GM12878 (cell line): ENCODE results near the gene NEDD8. TPM values are rescaled to one million over a fixed set of nuclear protein-coding genes. Genes with fewer than 3 reads are reported as not detected.

Experiments used
- ATAC-seq: fragments of 200-7000 bp; cut with Tn5 transposase; 3 replicates; pipeline ENCODE4 v1.9.1; 2020; ENCODE audit warnings: mild to moderate bottlenecking, moderate library complexity
- Bru-seq: library from RNA; stranded (reverse); fragments of 400-500 nt; gene quantifications from one replicate; lab custom pipeline; 2021; lab: Mats Ljungman, UMichigan
- BruChase-seq, 2 experiments: library from RNA; stranded (reverse); fragments of 400-500 nt; gene quantifications; one replicate each; lab custom pipeline; 2021; lab: Mats Ljungman, UMichigan
- BruUV-seq: library from RNA; stranded (reverse); fragments of 400-500 nt; replicated peaks from 2 replicates; lab custom pipeline; 2021; lab: Mats Ljungman, UMichigan
- CTCF ChIA-PET: fragments of 300-600 bp; sonication (Branson Sonifier 250); formaldehyde crosslinking; extraction: SDS; loops from one replicate; lab custom pipeline; 2021; ENCODE audit warnings: inconsistent platforms; lab: Yijun Ruan, JAX
- POLR2A ChIA-PET: fragments of 350-600 bp; formaldehyde crosslinking; extraction: SDS; loops from one replicate; lab custom pipeline; 2021; ENCODE audit warnings: inconsistent platforms; lab: Charles Lee
- RAD21 ChIA-PET: fragments of 300-600 bp; sonication (Branson Sonifier 250); formaldehyde crosslinking; loops from one replicate; lab custom pipeline; 2023; ENCODE audit warnings: antibody characterized with exemption; ENCODE audit not compliant: unreplicated experiment; lab: Charles Lee
- SMC1A ChIA-PET: fragments of 300-600 bp; sonication (Branson Sonifier 250); formaldehyde crosslinking; loops from one replicate; lab custom pipeline; 2023; ENCODE audit not compliant: unreplicated experiment, uncharacterized antibody; lab: Charles Lee
- DNase-seq: peaks from one replicate; pipeline ENCODE4 v3.0.0-alpha.2; 2011; ENCODE audit warnings: low read depth, low spot score
- FAIRE-seq: peaks from 3 replicates; lab custom pipeline; 2011; peaks lifted over from hg19 to GRCh38; lab: Jason Lieb, UNC
- H2AFZ ChIP-seq: 2 replicates; pipeline ENCODE4 v1.6.0; 2011; ENCODE audit warnings: low read depth, low read length, control low read depth; ENCODE audit not compliant: control insufficient read depth
- H3K27ac ChIP-seq: 2 replicates; pipeline ENCODE4 v1.5.1; 2011; ENCODE audit warnings: control low read depth; ENCODE audit not compliant: control insufficient read depth, insufficient read depth
- H3K27me3 ChIP-seq, 2 experiments: replicated peaks in 1 of 2; 2 replicates each; pipeline versions ENCODE4 v1.6.0 to v1.6.1; 2011; ENCODE audit warnings: low read length in 1 of 2; ENCODE audit not compliant: control insufficient read depth in 2 of 2, insufficient read depth in 2 of 2
- H3K36me3 ChIP-seq, 2 experiments: 2 replicates each; pipeline ENCODE4 v1.5.1; 2011; ENCODE audit warnings: low read length in 1 of 2; ENCODE audit not compliant: control insufficient read depth in 2 of 2, insufficient read depth in 2 of 2
- H3K4me1 ChIP-seq: 2 replicates; pipeline ENCODE4 v1.6.1; 2011; ENCODE audit warnings: mild to moderate bottlenecking, low read length, moderate library complexity, mixed read lengths; ENCODE audit not compliant: control insufficient read depth, insufficient read depth
- H3K4me2 ChIP-seq: 2 replicates; pipeline ENCODE4 v1.6.0; 2011; ENCODE audit warnings: control low read depth; ENCODE audit not compliant: control insufficient read depth, insufficient read depth
- H3K4me3 ChIP-seq: fragments of 200-600 bp; sonication (generic); 2 replicates; pipeline ENCODE4 v1.5.1; 2016
- H3K79me2 ChIP-seq: 2 replicates; pipeline ENCODE4 v1.6.0; 2011; ENCODE audit warnings: low read length; ENCODE audit not compliant: control insufficient read depth, insufficient read depth
- H3K9ac ChIP-seq: 2 replicates; pipeline ENCODE4 v1.8.0; 2011; ENCODE audit warnings: low read length, control low read depth, mixed read lengths; ENCODE audit not compliant: control insufficient read depth, insufficient read depth
- H3K9me3 ChIP-seq: replicated peaks from 3 replicates; pipeline ENCODE4 v1.5.1; 2011; ENCODE audit warnings: mild to moderate bottlenecking, low read length; ENCODE audit not compliant: control insufficient read depth, insufficient read depth
- H4K20me1 ChIP-seq: 2 replicates; pipeline ENCODE4 v1.6.0; 2011; ENCODE audit not compliant: control insufficient read depth, insufficient read depth
- BHLHE40 ChIP-seq, 2 experiments: fragments of 450-650 bp in 1 of 2; IDR thresholded peaks; 2 replicates each; pipeline ENCODE4 v1.6.1; 2011 to 2017; ENCODE audit warnings: low read depth in 2 of 2, borderline replicate concordance in 1 of 2, improper control_type of control experiment in 1 of 2, low read length in 1 of 2, mild to moderate bottlenecking in 1 of 2
- CREB1 ChIP-seq: IDR thresholded peaks from 2 replicates; pipeline ENCODE4 v1.6.1; 2012; ENCODE audit warnings: low read depth, mild to moderate bottlenecking, inconsistent platforms
- LARP7 ChIP-seq: fragments of 450-650 bp; IDR thresholded peaks from 2 replicates; pipeline ENCODE4 v1.6.1; 2017; ENCODE audit warnings: mild to moderate bottlenecking
- MEF2B ChIP-seq: fragments of 450-650 bp; IDR thresholded peaks from 2 replicates; pipeline ENCODE4 v1.6.1; 2018; ENCODE audit warnings: mild to moderate bottlenecking, moderate library complexity; ENCODE audit not compliant: partially characterized antibody, poor library complexity, severe bottlenecking
- NKRF ChIP-seq: fragments of 450-650 bp; conservative IDR thresholded peaks from 2 replicates; pipeline ENCODE4 v1.6.1; 2017; ENCODE audit warnings: mild to moderate bottlenecking, moderate library complexity
- NR2C1 ChIP-seq: fragments of 450-650 bp; IDR thresholded peaks from 2 replicates; pipeline ENCODE4 v1.6.1; 2017; ENCODE audit warnings: antibody characterized with exemption, mild to moderate bottlenecking, moderate library complexity
- NR2C2 ChIP-seq: IDR thresholded peaks from 2 replicates; pipeline ENCODE4 v1.6.1; 2011; ENCODE audit warnings: borderline replicate concordance, low read depth; ENCODE audit not compliant: control insufficient read depth, insufficient read length
- PAX5 ChIP-seq: IDR thresholded peaks from 2 replicates; pipeline ENCODE4 v1.6.1; 2011; ENCODE audit warnings: low read depth, low read length, borderline replicate concordance
- RFX5 ChIP-seq: IDR thresholded peaks from 2 replicates; pipeline ENCODE4 v1.6.1; 2011; ENCODE audit warnings: low read depth, low read length, improper control_type of control experiment
- YY1 ChIP-seq: IDR thresholded peaks from 2 replicates; pipeline ENCODE4 v1.6.1; 2011; ENCODE audit warnings: low read depth, mild to moderate bottlenecking, low read length
- WGBS: methylation state at CpG from one replicate; pipeline ENCODE4 v1.1.6; 2016; ENCODE audit warnings: low lambda C conversion rate; ENCODE audit not compliant: insufficient replicate concordance, insufficient coverage; ENCODE audit errors: missing lambda C conversion rate; 5-methylcytosine and 5-hydroxymethylcytosine counted together
- in situ Hi-C: fragments of 300-500 bp; cut with MboI; formaldehyde crosslinking; loops from 9 replicates; pipeline ENCODE4 v1.14.3; 2018; ENCODE audit warnings: mixed read lengths
- intact Hi-C: fragments of 100-400 bp; cut with micrococcal nuclease; formaldehyde crosslinking; loops from one replicate; pipeline ENCODE4 v1.14.2; 2022; ENCODE audit not compliant: unreplicated experiment
- long read RNA-seq, 2 experiments: library from polyadenylated mRNA; unstranded; transcript quantifications; one replicate each; pipeline ENCODE4 v2.0.0, GENCODE V29; 2019 to 2020
- polyA minus RNA-seq, 3 experiments: library from RNA; depleted of rRNA, polyadenylated mRNA; stranded (reverse); fragments of >200 nt; gene quantifications; 2 replicates each; pipeline ENCODE4 v1.2.3, GENCODE V29; 2011
- polyA plus RNA-seq, 11 experiments: library from polyadenylated mRNA; depleted of rRNA in 4 of 11; unstranded in 6 of 11; stranded (reverse) in 5 of 11; fragments of >200 nt; fragmentation: Nextera tagmentation in 4 of 11; fragmentation: Illumina TruSeq in 1 of 11; extraction: Ambion mirVana in 4 of 11; extraction: Trizol in 1 of 11; gene quantifications; 1 replicate in 1 of 11; 2 replicates in 10 of 11; pipeline versions ENCODE4 v1.2.1 to v1.2.3, GENCODE V29; 2011 to 2016; ENCODE audit warnings: inconsistent platforms in 2 of 11, missing spikeins in 2 of 11, low read depth in 1 of 11
- total RNA-seq, 4 experiments: library from RNA; depleted of rRNA in 3 of 4; stranded (reverse); fragments of >200 nt in 3 of 4; fragmentation: Illumina TruSeq in 1 of 4; extraction: Trizol in 1 of 4; gene quantifications; 2 replicates each; pipeline versions ENCODE4 v1.2.1 to v1.2.3, GENCODE V29; 2013 to 2021
- TF ChIP-seq, protein P1 (sequence below): fragments of 450-650 bp; IDR thresholded peaks from 2 replicates; pipeline ENCODE4 v1.6.1; 2016; ENCODE audit warnings: mild to moderate bottlenecking, moderate library complexity, borderline replicate concordance

The NEDD8 gene
- 43.8 and 44.2 TPM in 2 replicates for total RNA-seq (2013; cell fraction: nucleolus; rRNA removed)
- total RNA-seq (2014; rRNA removed) (172 and 220 TPM in 2 replicates), total RNA-seq (2014; rRNA removed; fragmentation: Illumina TruSeq; extraction: Trizol) (279 and 289 TPM in 2 replicates), total RNA-seq (2021) (163 and 164 TPM in 2 replicates), polyA plus RNA-seq (2011; rRNA removed) (237 and 279 TPM in 2 replicates), polyA plus RNA-seq (2014; fragmentation: Illumina TruSeq; extraction: Trizol) (298 and 308 TPM in 2 replicates), polyA plus RNA-seq (2014; fragmentation: Nextera tagmentation; extraction: Ambion mirVana) (100 to 1,000 TPM; 838 to 991 TPM), polyA plus RNA-seq (2014; rRNA removed) (265 and 301 TPM in 2 replicates), polyA plus RNA-seq (2016; fragmentation: Nextera tagmentation; extraction: Ambion mirVana) (100 to 1,000 TPM; 307 to 335 TPM), polyA minus RNA-seq (2011; rRNA and poly(A)+ RNA removed) (66.7 and 78.1 TPM in 2 replicates), Bru-seq, nascent RNA (percentile 94 among the genes with signal in this experiment), BruChase-seq, experiment 1, labeled RNA remaining after a 6-hour chase (percentile 98 among the genes with signal in this experiment), BruChase-seq, experiment 2, labeled RNA remaining after a 2-hour chase (percentile 97 among the genes with signal in this experiment)
- polyA plus RNA-seq (2011; ENCODE audit: low read depth): 316 TPM
- polyA plus RNA-seq (2011; cell fraction: cytosol; rRNA removed): 195 and 203 TPM in 2 replicates
- 94.1 and 130 TPM in 2 replicates for polyA plus RNA-seq (2011; cell fraction: nucleus; rRNA removed)
- 204 and 228 TPM in 2 replicates for polyA plus RNA-seq (2012)
- 19.9 and 33.5 TPM in 2 replicates for polyA minus RNA-seq (2011; cell fraction: cytosol; rRNA and poly(A)+ RNA removed)
- polyA minus RNA-seq (2011; cell fraction: nucleus; rRNA and poly(A)+ RNA removed): 20.9 and 30.9 TPM in 2 replicates
- long read RNA-seq, experiment 1, transcript NEDD8-201 (4 exons, 708 nt): major isoform, 69 of 71 reads
- long read RNA-seq, experiment 1, partial matches to known transcripts: 0 of 71 reads
- long read RNA-seq, experiment 1, other reads (novel, unspliced or antisense): 1 of 71 reads
- long read RNA-seq, experiment 2, transcript NEDD8-201 (4 exons, 708 nt): major isoform, 261 of 270 reads
- long read RNA-seq, experiment 2, partial matches to known transcripts: 0 of 270 reads
- long read RNA-seq, experiment 2, other reads (novel, unspliced or antisense): 0 of 270 reads

GRCh38 chr14:24232121-24232644, at the start of gene NEDD8:
Gene NEDD8, minus strand, starts transcription at chr14:24232367. Its CDS starts 100 bp downstream, at chr14:24232267.
- no peaks in the 10 kb centered on the region for H3K27me3 ChIP-seq
- peak; percentile 86 for ATAC-seq
- peak; percentile 86 for FAIRE-seq
- intact Hi-C loops (loop anchor here (1.0 kb wide), 2 partner anchors 10 to 19 kb away; partner anchors contain the start of genes CHMP4A and TINF2), in situ Hi-C loops (no loop called here)
- ChIA-PET CTCF (interaction anchor here (1.3 to 2.3 kb wide), 2 partner anchors 10 to 17 kb away, joined by 3 to 12 read pairs; partner anchors contain the start of genes MDP1 and TINF2), RAD21 (interaction anchor here (2.3 kb wide), 1 partner anchor 10 kb away, joined by 13 read pairs; the partner anchor contains the start of gene TINF2), SMC1A (interaction anchor here (1.0 to 2.0 kb wide), 2 partner anchors 10 to 13 kb away, joined by 4 to 6 read pairs; partner anchors contain the start of gene TINF2), POLR2A (interaction anchor here (1.7 to 2.1 kb wide), 2 partner anchors 10 to 35 kb away, joined by 4 to 15 read pairs; partner anchors contain the start of gene TINF2)
- peak within 1 kb of the TSS; percentile 87 for H3K4me3 ChIP-seq
- peaks cover 35% of the 10 kb centered on the region for H3K79me2 ChIP-seq
- H4K20me1 ChIP-seq: no peaks in the 10 kb centered on the region
- peak within 1 kb of the TSS; percentile 84 for H3K27ac ChIP-seq
- peaks cover 14% of the 10 kb centered on the region for H3K4me1 ChIP-seq
- no peaks in the 10 kb centered on the region for H3K9me3 ChIP-seq
- DNase-seq: peak; percentile 69
- H2AFZ ChIP-seq: peak within 1 kb of the TSS; percentile 91
- H3K4me2 ChIP-seq: peak within 1 kb of the TSS; percentile 97
- peaks cover 1 to 25% of the 10 kb centered on the region in 2 experiments; a peak in 3 of 4 replicates for H3K36me3 ChIP-seq
- BruUV-seq: no TSS peak
- peak within 1 kb of the TSS; percentile 92 for H3K9ac ChIP-seq
- 1% methylated on average over 29 of the region's 30 CpGs for WGBS
- peak; percentile 69 for TF ChIP-seq YY1
- TF ChIP-seq BHLHE40 (IDR thresholded peaks at IDR 0.05; ENCODE audit: borderline replicate concordance in 1 of 2, low read depth in 2 of 2, low read length in 1 of 2): no peak
- TF ChIP-seq RFX5: no peak
- TF ChIP-seq MEF2B: peak; percentile 70
- peak; percentile 91 for TF ChIP-seq CREB1
- TF ChIP-seq, protein P1, sequence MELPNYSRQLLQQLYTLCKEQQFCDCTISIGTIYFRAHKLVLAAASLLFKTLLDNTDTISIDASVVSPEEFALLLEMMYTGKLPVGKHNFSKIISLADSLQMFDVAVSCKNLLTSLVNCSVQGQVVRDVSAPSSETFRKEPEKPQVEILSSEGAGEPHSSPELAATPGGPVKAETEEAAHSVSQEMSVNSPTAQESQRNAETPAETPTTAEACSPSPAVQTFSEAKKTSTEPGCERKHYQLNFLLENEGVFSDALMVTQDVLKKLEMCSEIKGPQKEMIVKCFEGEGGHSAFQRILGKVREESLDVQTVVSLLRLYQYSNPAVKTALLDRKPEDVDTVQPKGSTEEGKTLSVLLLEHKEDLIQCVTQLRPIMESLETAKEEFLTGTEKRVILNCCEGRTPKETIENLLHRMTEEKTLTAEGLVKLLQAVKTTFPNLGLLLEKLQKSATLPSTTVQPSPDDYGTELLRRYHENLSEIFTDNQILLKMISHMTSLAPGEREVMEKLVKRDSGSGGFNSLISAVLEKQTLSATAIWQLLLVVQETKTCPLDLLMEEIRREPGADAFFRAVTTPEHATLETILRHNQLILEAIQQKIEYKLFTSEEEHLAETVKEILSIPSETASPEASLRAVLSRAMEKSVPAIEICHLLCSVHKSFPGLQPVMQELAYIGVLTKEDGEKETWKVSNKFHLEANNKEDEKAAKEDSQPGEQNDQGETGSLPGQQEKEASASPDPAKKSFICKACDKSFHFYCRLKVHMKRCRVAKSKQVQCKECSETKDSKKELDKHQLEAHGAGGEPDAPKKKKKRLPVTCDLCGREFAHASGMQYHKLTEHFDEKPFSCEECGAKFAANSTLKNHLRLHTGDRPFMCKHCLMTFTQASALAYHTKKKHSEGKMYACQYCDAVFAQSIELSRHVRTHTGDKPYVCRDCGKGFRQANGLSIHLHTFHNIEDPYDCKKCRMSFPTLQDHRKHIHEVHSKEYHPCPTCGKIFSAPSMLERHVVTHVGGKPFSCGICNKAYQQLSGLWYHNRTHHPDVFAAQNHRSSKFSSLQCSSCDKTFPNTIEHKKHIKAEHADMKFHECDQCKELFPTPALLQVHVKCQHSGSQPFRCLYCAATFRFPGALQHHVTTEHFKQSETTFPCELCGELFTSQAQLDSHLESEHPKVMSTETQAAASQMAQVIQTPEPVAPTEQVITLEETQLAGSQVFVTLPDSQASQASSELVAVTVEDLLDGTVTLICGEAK: peak; percentile 94; the same call in 1 of the 2 replicates
- 0 out of 2 replicates have a peak, but pooled peaks have one; percentile 2 for TF ChIP-seq LARP7
- peak; percentile 96 for TF ChIP-seq NR2C1
- 0 out of 2 replicates have a peak, but pooled peaks have one; percentile 45 for TF ChIP-seq NKRF
- peak; percentile 34; the same call in 1 of the 2 replicates for TF ChIP-seq PAX5
- TF ChIP-seq NR2C2: peak; percentile 70
